Activated CD4-positive, alpha-beta memory T cell treated with anti-CD3 and anti-CD28 coated beads for 36 hours (primary cell): Measurements from ENCODE around the gene LRFN3. TPM values are rescaled to one million over a fixed set of nuclear protein-coding genes. Genes with fewer than 3 reads are reported as not detected.
"Not testable (repeated sequence)": the region's sequence is repeated elsewhere in the genome, so short reads cannot be mapped to it uniquely, and the experiment has no call there.

Experiments used
- CTCF ChIA-PET: fragments of 350-600 bp; sonication (Branson Sonifier 250); formaldehyde crosslinking; loops from one replicate; lab custom pipeline; 2021; ENCODE audit warnings: antibody characterized with exemption, inconsistent platforms; lab: Charles Lee
- POLR2A ChIA-PET: fragments of 350-600 bp; sonication (Branson Sonifier 250); formaldehyde crosslinking; loops from one replicate; lab custom pipeline; 2021; ENCODE audit warnings: antibody characterized with exemption; lab: Charles Lee
- DNase-seq: peaks from one replicate; pipeline ENCODE4 v3.0.0-alpha.2; 2020
- H3K27ac Mint-ChIP-seq: one replicate; pipeline ENCODE4 v1.8.0; 2021; ENCODE audit warnings: mixed read lengths
- H3K27me3 Mint-ChIP-seq: one replicate; pipeline ENCODE4 v1.8.0; 2021; ENCODE audit warnings: mixed read lengths
- H3K36me3 Mint-ChIP-seq: one replicate; pipeline ENCODE4 v1.8.0; 2021; ENCODE audit warnings: mixed read lengths
- H3K4me1 Mint-ChIP-seq: one replicate; pipeline ENCODE4 v1.8.0; 2021; ENCODE audit warnings: low read depth, mixed read lengths
- H3K4me3 Mint-ChIP-seq: one replicate; pipeline ENCODE4 v1.8.0; 2021; ENCODE audit warnings: mild to moderate bottlenecking, mixed read lengths
- H3K9me3 Mint-ChIP-seq: one replicate; pipeline ENCODE4 v1.8.0; 2021; ENCODE audit warnings: mixed read lengths
- intact Hi-C: fragments of 100-400 bp; cut with micrococcal nuclease; formaldehyde crosslinking; loops from one replicate; pipeline ENCODE4 v1.15.1; 2023
- total RNA-seq, 2 experiments: library from RNA; stranded (reverse); gene quantifications; one replicate each; pipeline ENCODE4 v1.2.3, GENCODE V29; 2021

The LRFN3 gene
- total RNA-seq, 2 experiments from 2014 or later = 8.7 to 9.1 TPM

GRCh38 chr19:35908973-35909683, 27.0 kb upstream of the LRFN3 start:
- H3K4me3 Mint-ChIP-seq = no peak overlapping the region

GRCh38 chr19:35909684-35910035, 26.5 kb upstream of the LRFN3 start:
- Mint-ChIP-seq H3K9me3 (no peaks in the 10 kb centered on the region), H3K27me3 (no peaks in the 10 kb centered on the region), H3K27ac (no peak overlapping the region), H3K4me3 (no peak overlapping the region), H3K4me1 (peaks cover 27% of the 10 kb centered on the region), H3K36me3 (no peaks in the 10 kb centered on the region)
- CTCF ChIA-PET = no interaction called here
- intact Hi-C loops = no loop called here
- DNase-seq = no peak
- POLR2A ChIA-PET = no interaction called here

More at GRCh38 chr19:35908973-35909683, 27.0 kb upstream of the LRFN3 start:
- DNase-seq = no peak
- no peaks in the 10 kb centered on the region for H3K36me3 Mint-ChIP-seq
- peaks cover 31% of the 10 kb centered on the region for H3K4me1 Mint-ChIP-seq
- H3K9me3 Mint-ChIP-seq = no peaks in the 10 kb centered on the region
- intact Hi-C loops = no loop called here
- CTCF ChIA-PET = no interaction called here
- POLR2A ChIA-PET = no interaction called here
- no peak overlapping the region for H3K27ac Mint-ChIP-seq
- H3K27me3 Mint-ChIP-seq = no peaks in the 10 kb centered on the region

GRCh38 chr19:35910355-35910754, 25.8 kb upstream of the LRFN3 start:
- intact Hi-C loops, H3K27ac Mint-ChIP-seq, DNase-seq, H3K27me3 Mint-ChIP-seq, POLR2A ChIA-PET, H3K4me3 Mint-ChIP-seq, CTCF ChIA-PET, H3K9me3 Mint-ChIP-seq, H3K36me3 Mint-ChIP-seq: not testable (repeated sequence)
- peaks cover 24% of the 10 kb centered on the region for H3K4me1 Mint-ChIP-seq

- Mint-ChIP-seq H3K4me1 (peaks cover 24% of the 10 kb centered on the region), H3K36me3 (no peaks in the 10 kb centered on the region), H3K9me3 (no peaks in the 10 kb centered on the region), H3K27me3 (no peaks in the 10 kb centered on the region), H3K4me3 (no peak overlapping the region), H3K27ac (peak overlapping the region; percentile 28)
- DNase-seq = no peak
- intact Hi-C loops = no loop called here
- CTCF ChIA-PET = interaction anchor here (0.6 kb wide), 1 partner anchor 13 kb away, joined by 3 read pairs; no protein-coding TSS in a partner anchor
- POLR2A ChIA-PET = no interaction called here
Observed at GRCh38 chr19:35911173-35911572, 25.0 kb upstream of the LRFN3 start.

- H3K27me3 Mint-ChIP-seq = no peaks in the 10 kb centered on the region
- H3K36me3 Mint-ChIP-seq = no peaks in the 10 kb centered on the region
- ChIA-PET POLR2A (no interaction called here), CTCF (interaction anchor here (0.5 to 0.9 kb wide), 3 partner anchors 14 to 190 kb away, joined by 3 to 5 read pairs (median 3); no protein-coding TSS in a partner anchor)
- H3K9me3 Mint-ChIP-seq = no peaks in the 10 kb centered on the region
- DNase-seq = peak; percentile 66
- intact Hi-C loops = no loop called here
- H3K4me1 Mint-ChIP-seq = peaks cover 24% of the 10 kb centered on the region
- H3K4me3 Mint-ChIP-seq = no peak overlapping the region
- H3K27ac Mint-ChIP-seq = peak overlapping the region; percentile 30
Observed at GRCh38 chr19:35911790-35912189, 24.4 kb upstream of the LRFN3 start.

- Mint-ChIP-seq H3K27ac (peak overlapping the region; percentile 38), H3K27me3 (no peaks in the 10 kb centered on the region), H3K4me3 (no peak overlapping the region), H3K4me1 (peaks cover 22% of the 10 kb centered on the region), H3K9me3 (no peaks in the 10 kb centered on the region), H3K36me3 (no peaks in the 10 kb centered on the region)
- DNase-seq = no peak
- POLR2A ChIA-PET = no interaction called here
- intact Hi-C loops = no loop called here
- CTCF ChIA-PET = interaction anchor here (0.6 to 0.8 kb wide), 2 partner anchors 17 to 405 kb away, joined by 3 read pairs; no protein-coding TSS in a partner anchor
Observed at GRCh38 chr19:35913589-35913988, 22.6 kb upstream of the LRFN3 start.

GRCh38 chr19:35915443-35915842, 20.7 kb upstream of the LRFN3 start:
- no peaks in the 10 kb centered on the region for H3K9me3 Mint-ChIP-seq
- no peak for DNase-seq
- H3K36me3 Mint-ChIP-seq = no peaks in the 10 kb centered on the region
- intact Hi-C loops = no loop called here
- no peak overlapping the region for H3K4me3 Mint-ChIP-seq
- CTCF ChIA-PET = no interaction called here
- POLR2A ChIA-PET = interaction anchor here (1.6 kb wide), 1 partner anchor 12 kb away, joined by 4 read pairs; no protein-coding TSS in a partner anchor
- H3K4me1 Mint-ChIP-seq = peaks cover 19% of the 10 kb centered on the region
- H3K27me3 Mint-ChIP-seq = no peaks in the 10 kb centered on the region
- no peak overlapping the region for H3K27ac Mint-ChIP-seq

GRCh38 chr19:35919306-35919705, 16.9 kb upstream of the LRFN3 start:
- Mint-ChIP-seq H3K4me1 (peaks cover 5% of the 10 kb centered on the region), H3K9me3 (no peaks in the 10 kb centered on the region), H3K27ac (no peak overlapping the region), H3K27me3 (no peaks in the 10 kb centered on the region), H3K36me3 (no peaks in the 10 kb centered on the region), H3K4me3 (no peak overlapping the region)
- intact Hi-C loops = no loop called here
- no peak for DNase-seq
- POLR2A ChIA-PET = no interaction called here
- CTCF ChIA-PET = no interaction called here

- peaks cover 8% of the 10 kb centered on the region for H3K36me3 Mint-ChIP-seq
- H3K27me3 Mint-ChIP-seq = no peaks in the 10 kb centered on the region
- H3K9me3 Mint-ChIP-seq = peaks cover 11% of the 10 kb centered on the region
- ChIA-PET POLR2A (interaction anchor here (1.1 kb wide), 1 partner anchor 10 kb away, joined by 3 read pairs; no protein-coding TSS in a partner anchor), CTCF (interaction anchor here (1.4 kb wide), 1 partner anchor 10 kb away, joined by 4 read pairs; no protein-coding TSS in a partner anchor)
- H3K4me3 Mint-ChIP-seq = no peak overlapping the region
- intact Hi-C loops = no loop called here
- DNase-seq = no peak
- H3K27ac Mint-ChIP-seq = no peak overlapping the region
- no peaks in the 10 kb centered on the region for H3K4me1 Mint-ChIP-seq
Observed at GRCh38 chr19:35921012-35921411, 15.2 kb upstream of the LRFN3 start.

- Mint-ChIP-seq H3K27me3 (no peaks in the 10 kb centered on the region), H3K4me1 (peaks cover 12% of the 10 kb centered on the region)
- intact Hi-C loops = no loop called here
Observed at GRCh38 chr19:35925501-35925900, 10.7 kb upstream of the LRFN3 start.

GRCh38 chr19:35928507-35928906, 7.7 kb upstream of the LRFN3 start:
- Mint-ChIP-seq H3K27me3 (no peaks in the 10 kb centered on the region), H3K27ac (no peak overlapping the region), H3K9me3 (peaks cover 13% of the 10 kb centered on the region), H3K4me3 (no peak overlapping the region), H3K4me1 (peaks cover 22% of the 10 kb centered on the region), H3K36me3 (peaks cover 8% of the 10 kb centered on the region)
- CTCF ChIA-PET = interaction anchor here (0.6 kb wide), 1 partner anchor 45 kb away, joined by 5 read pairs; no protein-coding TSS in a partner anchor
- intact Hi-C loops = no loop called here
- POLR2A ChIA-PET = no interaction called here
- DNase-seq = no peak

More at GRCh38 chr19:35925501-35925900, 10.7 kb upstream of the LRFN3 start:
- Mint-ChIP-seq H3K36me3 (peaks cover 8% of the 10 kb centered on the region), H3K4me3 (no peak overlapping the region), H3K9me3 (peaks cover 13% of the 10 kb centered on the region), H3K27ac (no peak overlapping the region)
- DNase-seq = no peak
- CTCF ChIA-PET = interaction anchor here (0.9 to 1.1 kb wide), 3 partner anchors 33 to 415 kb away, joined by 3 read pairs; no protein-coding TSS in a partner anchor
- POLR2A ChIA-PET = no interaction called here

- peak overlapping the region; percentile 35 for H3K4me3 Mint-ChIP-seq
- POLR2A ChIA-PET = interaction anchor here (0.6 to 2.4 kb wide), 2 partner anchors 47 to 235 kb away, joined by 4 to 7 read pairs; no protein-coding TSS in a partner anchor
- H3K27me3 Mint-ChIP-seq = no peaks in the 10 kb centered on the region
- intact Hi-C loops = no loop called here
- peaks cover 8% of the 10 kb centered on the region for H3K36me3 Mint-ChIP-seq
- CTCF ChIA-PET = no interaction called here
- H3K4me1 Mint-ChIP-seq = peaks cover 22% of the 10 kb centered on the region
- peak overlapping the region; percentile 90 for H3K27ac Mint-ChIP-seq
- peaks cover 13% of the 10 kb centered on the region for H3K9me3 Mint-ChIP-seq
- no peak for DNase-seq
Observed at GRCh38 chr19:35929876-35930275, 6.3 kb upstream of the LRFN3 start.
